Choroid plexus epithelial cell (primary cell): Measurements from ENCODE around the gene CUL4A.

Experiments
- DNase-seq: peaks from one replicate; pipeline ENCODE4 v3.0.0-alpha.2; 2010; ENCODE audit warnings: low read depth
- H3K4me3 ChIP-seq: 2 replicates; pipeline ENCODE4 v1.5.1; 2011; ENCODE audit warnings: low read depth, mild to moderate bottlenecking, control low read depth, low read length, moderate library complexity
- TF ChIP-seq, protein P1 (sequence below): conservative IDR thresholded peaks from 2 replicates; pipeline ENCODE4 v1.5.1; 2011; ENCODE audit warnings: low read depth, mild to moderate bottlenecking, control low read depth, inconsistent platforms, low read length, moderate library complexity

The CUL4A gene

DNA sequence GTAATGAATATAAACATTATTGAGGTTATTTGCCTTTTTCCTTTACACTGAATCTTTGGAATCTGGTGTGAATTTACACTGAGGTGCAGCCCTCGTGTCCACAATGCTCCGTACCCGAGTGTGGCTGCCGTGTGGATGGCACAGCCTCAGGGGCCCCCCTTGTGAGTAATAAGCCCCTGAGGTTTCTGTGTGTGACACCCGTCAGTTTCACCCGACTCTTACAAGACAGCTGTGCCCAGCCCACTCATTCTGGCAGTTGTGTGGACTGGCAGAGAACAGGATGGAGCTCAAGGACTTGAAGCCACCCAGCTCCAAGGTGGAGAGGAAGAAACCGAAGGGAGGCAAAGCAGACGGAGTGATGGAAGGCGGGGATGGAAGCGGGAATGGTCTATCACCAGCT, 43.1 kb upstream of the CUL4A start:
- no peak for DNase-seq
- H3K4me3 ChIP-seq = no peak overlapping the region
- TF ChIP-seq, protein P1, sequence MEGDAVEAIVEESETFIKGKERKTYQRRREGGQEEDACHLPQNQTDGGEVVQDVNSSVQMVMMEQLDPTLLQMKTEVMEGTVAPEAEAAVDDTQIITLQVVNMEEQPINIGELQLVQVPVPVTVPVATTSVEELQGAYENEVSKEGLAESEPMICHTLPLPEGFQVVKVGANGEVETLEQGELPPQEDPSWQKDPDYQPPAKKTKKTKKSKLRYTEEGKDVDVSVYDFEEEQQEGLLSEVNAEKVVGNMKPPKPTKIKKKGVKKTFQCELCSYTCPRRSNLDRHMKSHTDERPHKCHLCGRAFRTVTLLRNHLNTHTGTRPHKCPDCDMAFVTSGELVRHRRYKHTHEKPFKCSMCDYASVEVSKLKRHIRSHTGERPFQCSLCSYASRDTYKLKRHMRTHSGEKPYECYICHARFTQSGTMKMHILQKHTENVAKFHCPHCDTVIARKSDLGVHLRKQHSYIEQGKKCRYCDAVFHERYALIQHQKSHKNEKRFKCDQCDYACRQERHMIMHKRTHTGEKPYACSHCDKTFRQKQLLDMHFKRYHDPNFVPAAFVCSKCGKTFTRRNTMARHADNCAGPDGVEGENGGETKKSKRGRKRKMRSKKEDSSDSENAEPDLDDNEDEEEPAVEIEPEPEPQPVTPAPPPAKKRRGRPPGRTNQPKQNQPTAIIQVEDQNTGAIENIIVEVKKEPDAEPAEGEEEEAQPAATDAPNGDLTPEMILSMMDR = no peak

DNA sequence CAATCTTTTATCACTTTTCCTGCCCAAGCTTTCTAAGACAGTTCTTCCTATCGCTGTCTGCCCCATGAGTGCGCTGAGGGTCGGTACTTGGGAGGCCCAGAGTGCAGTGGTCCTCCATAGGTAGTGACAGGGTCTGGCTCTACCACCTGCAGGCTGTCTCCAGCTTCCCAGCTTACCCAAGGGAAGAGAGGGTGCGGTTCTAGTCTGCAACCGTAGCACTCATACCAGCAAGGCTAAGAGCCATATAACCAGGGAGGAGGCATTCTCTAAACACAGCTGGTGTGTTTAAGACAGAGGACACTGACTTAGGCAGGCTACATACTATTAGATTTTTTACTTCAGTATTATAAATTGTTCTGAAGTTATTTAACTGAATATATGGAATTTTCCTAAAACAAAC, 42.7 kb upstream of the CUL4A start:
- TF ChIP-seq, protein P1 = no peak
- no peak for DNase-seq
- no peak overlapping the region for H3K4me3 ChIP-seq

DNA sequence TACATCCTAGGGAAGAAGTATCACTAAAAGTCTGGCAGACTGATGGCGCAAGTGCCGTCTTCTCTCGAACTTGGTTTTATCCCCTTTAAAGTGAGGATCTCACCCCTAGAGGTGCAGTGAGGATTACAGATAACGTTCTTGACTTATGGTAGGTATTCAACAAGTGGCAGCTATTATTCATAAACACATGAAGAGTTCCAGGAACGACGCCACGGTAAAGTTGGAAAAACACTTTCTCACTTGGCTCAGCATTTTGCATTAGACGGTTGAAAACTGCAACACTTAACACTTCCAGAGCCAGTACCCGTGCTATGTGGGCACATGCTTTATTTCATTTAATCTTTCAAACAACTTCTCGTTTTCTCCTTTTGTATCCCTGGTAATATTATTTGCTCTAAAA, 42.3 kb upstream of the CUL4A start:
- no peak for DNase-seq

DNA sequence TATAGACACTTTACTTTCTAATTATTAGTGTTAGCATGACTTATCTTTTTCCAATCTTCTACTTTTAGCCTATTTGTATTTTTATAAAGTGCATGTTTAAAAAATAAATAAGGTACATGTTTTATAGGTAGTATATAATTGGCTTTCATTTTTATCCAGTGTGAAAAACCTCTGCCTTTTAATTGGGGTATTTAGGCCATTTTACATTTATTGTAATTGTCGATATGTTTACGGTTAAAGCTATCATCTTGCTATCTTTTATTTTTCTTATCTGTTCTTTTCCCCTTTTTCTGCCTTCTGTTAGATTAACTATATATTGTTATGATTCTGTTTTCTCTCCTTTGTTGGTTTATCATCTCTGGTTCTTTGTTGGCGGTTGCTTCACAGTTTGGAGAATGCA, 41.8 kb upstream of the CUL4A start:
- no peak overlapping the region for H3K4me3 ChIP-seq
- DNase-seq = no peak
- TF ChIP-seq, protein P1 = no peak

More for the DNA sequence above, 42.3 kb upstream of the CUL4A start:
- no peak overlapping the region for H3K4me3 ChIP-seq
- TF ChIP-seq, protein P1 = no peak

DNA sequence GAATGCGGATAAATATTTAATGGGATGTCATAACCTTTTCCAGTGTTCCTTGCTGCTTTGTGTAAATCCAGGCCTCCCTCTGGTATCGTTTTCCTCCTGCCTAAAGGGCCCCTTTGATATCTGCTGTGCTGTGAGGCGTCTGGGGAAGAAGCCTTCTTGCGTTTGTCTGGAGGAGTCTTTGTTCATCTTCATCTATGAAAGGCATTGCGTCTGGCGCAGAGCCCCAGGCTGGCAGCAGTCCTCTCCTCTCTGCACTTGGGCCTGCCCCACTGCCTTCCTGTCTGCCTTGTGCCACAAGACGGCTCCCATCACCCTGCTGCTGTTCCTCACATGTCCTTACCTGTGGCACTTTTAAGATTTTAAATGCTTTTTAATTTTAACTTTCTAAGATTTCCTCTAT, 41.2 kb upstream of the CUL4A start:
- TF ChIP-seq, protein P1 = no peak
- H3K4me3 ChIP-seq = no peak overlapping the region
- DNase-seq = no peak

DNA sequence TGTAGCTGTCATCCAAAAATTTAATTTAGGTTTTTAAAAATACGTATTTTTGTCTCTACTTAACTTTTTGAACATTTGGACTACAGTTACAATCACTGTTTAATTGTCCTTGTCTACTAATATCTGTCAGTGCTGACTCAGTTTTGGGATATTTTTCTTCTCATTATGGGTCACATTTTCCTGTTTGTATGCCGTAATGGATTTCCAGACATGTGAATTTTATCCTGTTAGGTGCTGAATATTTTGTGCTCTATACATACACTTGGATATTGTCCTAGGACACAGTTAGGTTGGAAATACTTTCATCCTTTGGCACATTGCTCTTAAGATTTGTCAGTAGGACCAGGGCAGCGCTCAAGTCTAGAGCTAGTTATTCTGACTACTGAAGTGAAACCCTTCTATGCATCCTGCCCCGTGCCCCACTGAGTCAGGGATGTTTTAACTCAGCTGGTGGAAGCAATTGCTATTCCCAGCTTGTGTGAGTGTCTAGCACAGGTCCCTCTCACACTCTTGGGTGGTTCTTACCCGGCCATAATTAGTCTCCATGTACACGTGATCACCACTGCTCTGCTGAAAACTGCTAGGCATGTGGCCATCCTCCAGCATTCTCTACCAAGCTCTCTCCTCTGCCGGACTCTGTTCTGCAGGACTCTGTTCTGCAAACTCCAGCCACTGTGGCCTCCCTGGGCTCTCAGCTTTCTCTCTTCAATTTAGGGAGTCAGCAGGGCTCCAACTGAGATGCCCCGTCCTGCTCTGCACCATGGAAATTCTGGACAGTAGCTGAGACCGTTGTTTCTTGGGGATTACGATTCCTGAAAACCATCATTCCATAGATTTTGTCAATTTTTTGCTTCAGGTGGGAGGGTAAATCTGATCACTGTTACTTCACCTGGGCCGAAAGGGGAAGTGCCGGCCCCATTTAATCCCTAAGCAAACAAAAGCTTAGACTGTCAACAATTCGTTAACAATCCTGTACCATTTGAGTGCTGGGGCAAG, 39.8 kb upstream of the CUL4A start:
- TF ChIP-seq, protein P1 = no peak
- H3K4me3 ChIP-seq = no peak overlapping the region
- no peak for DNase-seq

DNA sequence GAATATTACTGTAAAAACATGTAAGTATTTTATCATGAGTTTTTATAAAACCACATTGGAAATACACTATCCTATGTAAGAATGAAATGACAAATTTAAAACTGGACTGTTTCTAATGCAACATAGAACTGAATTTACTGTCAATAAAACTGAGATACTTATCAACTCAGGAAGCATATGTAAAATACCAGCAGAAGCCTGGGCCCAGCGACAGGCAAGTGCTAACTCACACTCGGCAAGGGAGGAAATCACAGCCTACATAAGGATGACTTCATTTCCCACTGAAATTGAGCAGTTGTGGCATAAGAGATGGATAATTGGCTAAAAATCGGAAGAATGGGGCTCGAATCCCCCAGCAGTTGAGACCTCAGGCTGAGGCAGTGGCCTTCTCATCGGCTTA, 38.9 kb upstream of the CUL4A start:
- no peak for DNase-seq
- no peak overlapping the region for H3K4me3 ChIP-seq
- TF ChIP-seq, protein P1 = no peak
